Activated CD4-positive, alpha-beta T cell treated with anti-CD3 and anti-CD28 coated beads for 24 hours (primary cell): ENCODE data around the gene NCOA1.
"Not testable (repeated sequence)": the region's sequence is repeated elsewhere in the genome, so short reads cannot be mapped to it uniquely, and the experiment has no call there.

Source experiments
- DNase-seq, 2 donors: peaks; one replicate each; pipeline ENCODE4 v3.0.0-alpha.2; 2020; ENCODE audit warnings: low read depth in 2 of 2

Gene NCOA1

DNA sequence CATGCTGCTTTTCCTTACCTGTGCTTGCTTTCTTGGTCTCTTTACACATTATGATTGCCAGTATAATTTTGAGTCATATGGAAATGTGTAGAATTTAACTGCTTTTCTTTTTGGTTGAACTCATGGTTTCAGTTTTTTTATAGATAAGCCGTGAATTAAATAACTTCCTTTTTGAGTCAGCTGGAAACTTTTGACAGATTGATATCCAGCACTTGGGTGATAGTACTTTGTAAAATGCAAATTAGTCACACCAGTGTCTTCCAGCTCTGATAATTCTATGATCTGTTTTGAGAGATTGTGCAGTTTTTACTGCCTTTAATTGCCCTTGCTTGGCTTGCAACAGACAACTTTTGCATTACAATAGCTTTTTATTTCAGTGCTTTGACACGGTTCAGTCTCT lies 86.4 kb downstream of the NCOA1 start:
- no peak for DNase-seq

DNA sequence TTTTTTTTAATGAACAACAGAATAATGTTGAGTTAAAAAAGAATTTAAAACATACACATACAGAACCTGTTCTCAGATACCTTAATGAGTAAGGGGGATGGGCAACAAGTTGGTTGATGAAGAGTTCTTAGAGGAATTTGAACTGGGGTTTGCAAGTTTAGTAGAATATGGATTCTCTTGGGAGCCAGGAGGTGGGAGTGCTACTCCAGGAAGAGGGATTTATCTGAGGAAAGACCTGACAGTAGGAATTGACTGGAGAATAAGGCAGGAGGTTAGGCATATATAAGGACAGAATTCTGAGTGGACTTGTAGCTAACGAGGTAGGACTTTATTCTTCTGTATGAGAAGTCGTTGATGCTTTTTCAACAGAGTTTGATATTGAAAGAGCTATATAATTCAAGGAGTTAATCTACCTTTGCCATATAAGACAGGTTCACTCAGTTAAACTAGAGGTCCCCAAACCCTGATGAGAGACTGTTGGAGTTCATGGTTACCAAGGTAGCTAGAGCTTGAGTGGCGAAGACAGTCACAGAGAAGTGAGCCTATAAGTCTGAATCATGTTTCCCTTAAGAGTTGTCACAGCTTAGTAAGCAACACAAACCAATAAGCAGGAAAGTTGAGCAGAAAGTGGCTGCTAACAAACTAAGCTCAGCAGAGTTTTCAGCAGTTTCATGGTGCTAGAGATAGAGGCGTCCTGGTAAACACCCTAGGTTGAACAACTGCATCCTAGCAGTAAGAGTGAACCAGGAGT lies 88.2 kb downstream of the NCOA1 start:
- DNase-seq = no peak

- DNase-seq = no peak
Measured at GRCh38 chr2:24580561-24580960, 89.5 kb downstream of the NCOA1 start.

DNA sequence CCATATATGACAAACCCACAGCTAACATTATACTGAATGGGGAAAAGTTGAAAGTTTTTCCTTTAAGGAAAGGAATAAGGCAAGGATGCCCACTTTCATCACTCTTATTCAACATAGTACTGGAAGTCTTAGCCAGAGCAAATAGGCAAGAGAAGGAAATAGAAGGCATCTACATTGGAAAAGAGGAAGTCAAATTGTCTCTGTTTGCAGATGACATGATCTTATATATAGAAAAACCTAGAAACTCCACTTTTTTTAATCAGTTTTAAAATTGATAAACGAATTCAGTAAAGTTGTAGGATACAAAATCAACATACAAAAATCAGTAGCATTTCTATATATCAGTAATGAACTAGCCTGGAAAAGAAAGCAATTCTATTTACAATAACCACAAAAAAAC lies 90.9 kb downstream of the NCOA1 start:
- DNase-seq = not testable (repeated sequence)

DNA sequence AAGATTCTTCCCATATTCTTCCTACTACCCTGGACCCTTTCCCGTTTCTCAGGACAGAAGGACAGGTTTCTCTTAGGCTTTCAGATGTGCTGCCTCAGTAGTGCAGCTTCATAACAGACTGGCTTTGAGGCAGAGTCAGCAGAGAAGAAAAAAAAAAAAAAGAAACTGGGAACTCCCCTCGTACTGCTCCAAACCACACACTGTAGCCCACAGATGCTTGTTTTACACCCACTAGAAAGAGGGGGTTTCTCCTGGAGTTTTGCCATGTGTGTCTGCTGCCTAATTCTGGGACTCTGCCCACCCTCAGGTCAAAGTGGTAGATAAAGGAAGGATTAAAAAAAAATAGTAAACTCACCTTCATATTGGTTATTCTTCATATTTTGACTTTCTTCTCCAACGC lies 95.9 kb downstream of the NCOA1 start:
- peak in 1 of 2 donors; percentile 21 for DNase-seq

DNA sequence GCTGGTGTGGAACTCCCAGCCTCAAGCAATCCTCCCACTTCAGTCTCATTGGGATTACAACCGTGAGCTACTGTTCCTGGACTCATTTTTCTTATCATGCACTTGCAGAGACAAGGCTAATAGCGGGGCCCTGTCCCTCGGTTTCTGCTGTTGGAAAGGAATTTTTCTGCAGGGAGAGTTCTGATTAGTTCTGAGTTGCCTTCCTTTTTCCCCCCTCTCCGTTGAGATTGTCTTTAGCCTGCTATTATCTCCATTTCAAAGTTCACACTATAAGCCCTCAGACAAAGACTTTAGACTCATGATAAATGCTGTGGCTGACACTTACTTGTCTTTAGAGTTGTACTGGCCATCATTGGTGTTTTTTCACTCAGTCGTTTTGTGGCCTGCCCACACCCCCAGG lies 97.2 kb downstream of the NCOA1 start:
- no peak for DNase-seq

DNA sequence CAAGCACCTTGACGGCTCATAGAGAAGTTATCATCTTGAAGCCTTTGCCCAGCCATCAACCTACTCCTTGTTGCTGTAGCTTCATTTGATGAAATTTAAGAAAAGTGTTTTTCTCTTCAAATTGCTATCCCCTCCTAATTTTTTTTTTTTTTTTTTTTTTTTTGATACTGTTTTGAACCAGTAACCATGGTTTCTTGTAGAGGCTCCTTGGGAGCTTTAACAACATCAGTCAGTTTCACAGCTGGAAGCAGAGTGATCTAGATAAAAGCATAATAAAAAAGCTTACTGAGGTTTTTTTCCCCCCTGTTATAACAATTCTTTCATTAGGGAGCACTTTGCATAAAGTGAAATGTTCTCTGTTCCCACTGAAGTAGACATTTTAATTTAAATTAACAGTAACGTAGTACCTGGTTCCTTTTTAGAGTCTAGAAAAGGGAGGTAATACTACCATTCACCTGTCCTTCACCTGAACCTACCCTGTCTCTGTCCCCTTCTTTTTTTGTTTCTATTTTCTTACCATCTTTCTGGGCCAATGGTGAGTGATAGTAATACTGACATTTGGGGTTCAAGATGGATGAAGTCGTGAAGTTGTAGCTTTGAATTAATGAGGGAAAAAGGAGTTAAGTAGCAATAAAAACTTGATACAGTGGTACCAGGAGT lies 101.5 kb downstream of the NCOA1 start:
- no peak for DNase-seq

DNA sequence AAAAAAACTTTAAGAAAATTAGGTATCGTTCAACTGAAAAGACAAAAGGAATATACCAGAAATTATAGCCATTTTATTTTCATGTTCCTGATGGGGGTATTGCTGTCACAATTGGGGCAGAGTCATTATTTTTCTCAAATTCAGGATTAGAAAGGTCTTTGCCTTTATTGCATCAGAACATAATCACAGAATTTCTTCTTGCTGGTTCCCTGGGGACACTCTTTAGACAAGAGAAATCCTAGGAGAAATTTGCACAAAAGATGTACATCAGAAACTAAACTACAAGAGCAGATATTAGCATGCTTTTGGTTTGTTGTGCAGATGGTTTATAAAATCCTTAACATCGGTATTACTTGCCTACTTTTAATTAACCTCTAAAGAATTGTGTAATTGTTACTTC lies 103.2 kb downstream of the NCOA1 start:
- DNase-seq = no peak

GRCh38 chr2:24597181-24597870 lies 106.3 kb downstream of the NCOA1 start:
- no peak for DNase-seq

DNA sequence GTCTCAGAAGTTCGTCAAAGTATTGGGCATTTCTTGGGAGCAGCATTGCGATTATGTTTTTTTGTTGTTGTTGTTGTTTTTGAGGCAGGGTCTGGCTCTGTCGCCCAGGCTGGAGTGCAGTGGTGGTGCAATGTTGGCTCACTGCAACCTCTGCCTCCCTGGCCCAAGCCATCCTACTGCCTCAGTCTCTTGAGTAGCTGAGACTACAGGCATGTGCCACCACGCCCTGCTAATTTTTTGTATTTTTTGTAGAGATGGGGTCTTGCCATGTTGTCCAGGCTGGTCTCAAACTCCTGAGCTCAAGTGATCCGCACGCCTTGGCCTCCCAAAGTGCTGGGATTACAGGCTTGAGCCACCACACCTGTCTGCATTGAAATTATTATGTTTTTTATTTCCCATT lies 109.1 kb downstream of the NCOA1 start:
- DNase-seq = not testable (repeated sequence)

DNA sequence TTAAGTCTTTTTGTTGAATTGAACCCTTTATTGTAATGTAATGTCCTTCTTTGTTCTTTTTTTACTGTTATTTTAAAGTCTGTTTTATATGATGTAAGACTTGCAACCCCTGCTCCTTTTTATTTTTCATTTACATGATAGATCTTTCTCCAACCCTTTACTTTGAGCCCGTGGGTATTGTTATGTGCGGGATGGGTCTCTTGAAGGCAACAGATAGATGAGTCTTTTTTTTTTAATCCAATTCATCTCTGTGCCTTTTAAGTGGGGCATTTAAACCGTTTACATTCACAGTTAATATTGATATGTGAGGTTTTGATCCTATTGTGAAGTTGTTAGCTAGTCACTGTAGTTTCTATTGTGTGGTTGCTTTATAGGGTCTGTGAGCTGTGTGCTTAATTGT lies 120.6 kb downstream of the NCOA1 start:
- DNase-seq = no peak

DNA sequence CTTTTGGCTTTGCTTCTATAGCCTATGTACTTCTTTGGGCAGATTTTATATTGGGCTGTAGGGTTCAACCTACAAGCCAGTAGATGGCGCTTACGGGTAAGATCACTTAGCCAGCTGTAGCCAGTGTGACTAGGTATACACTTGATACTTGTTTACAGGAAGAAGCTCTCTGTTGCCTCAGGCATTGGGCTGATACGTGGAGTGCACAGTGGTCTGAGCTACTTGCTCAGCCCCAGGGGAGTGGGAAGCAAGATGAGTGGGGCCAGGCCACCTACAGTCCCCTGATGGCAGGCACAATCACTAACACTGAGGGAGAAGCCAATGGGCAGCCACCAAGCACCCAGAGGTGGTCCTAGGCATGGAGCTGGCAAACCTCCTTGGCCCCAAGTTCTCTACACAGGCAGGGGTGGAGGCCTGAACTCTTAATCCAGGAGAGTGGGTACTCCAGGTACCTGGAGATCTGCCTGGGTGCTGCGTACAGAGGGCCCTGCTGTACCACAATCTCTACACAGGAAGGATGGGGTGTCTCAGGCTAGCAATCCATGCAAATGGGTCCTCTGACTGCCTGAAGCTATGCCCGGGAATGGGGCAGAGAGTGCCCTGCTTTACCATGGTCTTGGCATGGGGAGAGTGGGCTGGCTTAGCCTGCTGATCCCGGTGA lies 122.2 kb downstream of the NCOA1 start:
- DNase-seq = no peak

DNA sequence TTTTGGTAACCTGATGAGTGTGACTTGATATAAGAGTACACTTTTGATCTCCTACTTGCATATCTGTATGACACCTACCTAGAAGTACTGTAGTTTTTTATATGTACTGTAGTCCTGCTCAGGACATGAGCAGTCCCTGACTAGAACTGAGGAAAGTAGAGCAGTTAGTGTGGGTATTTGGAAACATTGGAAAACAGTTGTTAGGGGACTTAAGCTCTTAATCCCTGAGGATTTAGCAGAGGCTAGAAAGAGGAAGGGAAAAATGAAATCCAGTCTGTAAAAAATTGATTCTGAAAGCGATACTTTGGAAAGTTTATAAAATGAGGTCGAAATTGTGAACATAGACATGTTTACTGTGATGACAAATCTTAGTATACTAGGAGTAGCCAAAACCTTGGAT lies 125.6 kb downstream of the NCOA1 start:
- DNase-seq = no peak

DNA sequence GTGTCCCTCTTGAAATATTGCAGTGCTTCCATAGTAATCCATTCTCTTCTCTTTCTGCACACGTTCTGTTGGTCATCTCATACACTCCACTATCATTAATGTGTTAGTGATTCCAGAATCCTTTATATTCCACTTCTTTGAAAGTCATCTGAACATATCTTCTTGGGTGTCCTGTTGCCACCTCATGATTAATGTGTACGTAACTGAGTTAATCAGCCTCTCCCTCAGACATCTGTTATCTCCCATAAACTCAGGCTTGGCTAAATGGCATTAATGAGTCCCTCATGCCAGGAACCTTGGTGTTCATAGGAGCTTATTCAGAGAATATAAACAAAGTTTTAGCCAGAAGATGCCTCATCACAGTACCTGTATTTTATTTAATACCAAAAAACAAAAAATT lies 126.4 kb downstream of the NCOA1 start:
- no peak for DNase-seq

DNA sequence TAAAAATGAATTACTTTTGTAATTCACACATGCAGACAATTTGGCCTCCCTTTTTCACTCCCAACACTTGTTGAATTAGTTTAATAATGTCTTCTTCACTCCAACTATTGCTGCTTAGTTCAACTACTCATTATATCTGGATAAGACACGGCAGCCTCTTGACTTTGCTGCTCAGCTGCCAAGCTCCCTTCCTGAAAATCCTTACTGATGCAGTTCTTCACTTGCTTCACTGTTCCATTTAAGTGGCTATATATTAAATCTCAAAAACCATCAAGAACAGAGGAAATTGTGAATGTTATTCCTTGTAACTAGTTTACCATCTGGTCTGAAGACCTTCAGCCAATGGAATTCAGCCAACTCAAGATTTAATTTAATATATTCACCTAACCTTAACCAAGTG lies 127.1 kb downstream of the NCOA1 start:
- no peak for DNase-seq

DNA sequence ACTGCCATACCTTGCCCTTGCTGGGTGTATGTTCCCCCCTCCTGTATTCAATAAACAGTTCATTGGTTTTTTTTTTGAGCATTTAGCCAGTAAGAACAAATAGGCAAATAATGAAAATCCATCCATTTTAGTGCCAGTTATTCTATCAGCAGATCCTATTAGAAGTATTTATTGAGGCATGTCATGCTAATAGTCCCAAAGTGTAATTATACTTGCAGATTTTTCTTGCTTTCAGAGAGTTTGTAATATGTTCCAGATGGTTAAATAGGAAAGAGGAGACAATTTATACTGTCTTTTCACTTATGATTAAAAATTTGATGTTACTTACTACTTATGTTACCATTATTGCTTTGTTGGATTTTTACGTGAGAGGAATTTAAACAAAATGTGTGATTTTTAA lies 127.6 kb downstream of the NCOA1 start:
- no peak for DNase-seq

- DNase-seq = no peak
Measured at GRCh38 chr2:24620936-24621335, 129.9 kb downstream of the NCOA1 start.

GRCh38 chr2:24621779-24622538 lies 130.9 kb downstream of the NCOA1 start:
- no peak for DNase-seq

- no peak for DNase-seq
Measured at GRCh38 chr2:24623535-24623934, 132.5 kb downstream of the NCOA1 start.

- DNase-seq = no peak
Measured at GRCh38 chr2:24625728-24626127, 134.7 kb downstream of the NCOA1 start.

DNA sequence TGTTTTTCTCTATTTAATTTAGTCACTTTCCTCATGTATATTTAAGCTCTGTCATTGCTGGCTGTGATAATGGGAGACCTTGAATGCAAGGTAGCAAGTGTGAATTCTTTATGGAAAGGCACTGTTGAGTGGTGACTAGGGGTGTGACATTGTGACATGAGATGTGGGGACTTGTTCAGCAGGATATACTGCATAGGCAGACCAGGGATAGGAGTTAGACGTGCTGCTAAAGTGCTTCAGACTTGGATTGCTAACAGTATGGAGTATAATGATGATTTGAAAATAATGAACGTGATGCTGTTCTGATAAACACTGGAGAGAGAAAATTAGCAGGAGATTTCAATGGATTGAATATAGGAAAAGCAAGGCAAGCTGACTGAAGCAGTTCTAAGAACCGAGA lies 135.1 kb downstream of the NCOA1 start:
- no peak for DNase-seq

DNA sequence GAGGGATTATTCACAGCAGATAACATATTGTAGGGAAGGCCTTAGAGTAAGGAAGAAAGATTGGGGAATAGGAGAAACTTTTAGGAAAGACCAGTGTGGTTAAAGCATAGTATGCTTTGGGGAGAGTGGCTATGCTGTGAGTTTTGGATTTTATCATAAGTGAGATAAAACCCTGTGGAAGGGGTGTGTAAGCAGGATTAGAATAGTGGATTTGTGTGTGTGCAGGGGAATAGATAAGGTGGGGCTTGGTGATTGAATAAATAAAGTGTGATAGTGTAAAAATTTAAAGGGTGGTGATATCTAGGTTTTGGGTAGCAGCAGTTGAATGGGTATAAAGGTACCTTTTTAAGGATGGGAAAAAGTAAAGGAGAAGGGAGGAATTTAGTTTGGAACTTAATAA lies 137.7 kb downstream of the NCOA1 start:
- no peak for DNase-seq
